Left lobe of liver (tissue), 2 donors: Measurements from ENCODE around the gene TGFB1. TPM values are rescaled to one million over a fixed set of nuclear protein-coding genes. Genes with fewer than 3 reads are reported as not detected.
A peak's percentile ranks its signal among the peaks of the same experiment; 100 is the strongest.
"Not testable (repeated sequence)": the region's sequence is repeated elsewhere in the genome, so short reads cannot be mapped to it uniquely, and the experiment has no call there.

Source experiments
- ATAC-seq: fragments of 200-7000 bp; cut with Tn5 transposase; one replicate; pipeline ENCODE4 v1.9.1; 2020; ENCODE audit warnings: mild to moderate bottlenecking, moderate library complexity
- DNase-seq: peaks from one replicate; pipeline ENCODE4 v3.0.0-alpha.2; 2020; ENCODE audit warnings: low spot score
- total RNA-seq: library from RNA; stranded (reverse); gene quantifications from one replicate; pipeline ENCODE4 v1.2.1, GENCODE V29; 2021
- donor health status: DM: no; HTN: no; CAD: no; lungs with moderate emphysema.
- donor health status: DM: no; HTN: yes; CAD: no.

The TGFB1 gene
- 7.9 TPM for total RNA-seq

- DNase-seq: peak; percentile 78
Measured at GRCh38 chr19:41353466-41354342, at the start of gene TGFB1. TSS of gene TGFB1 (minus strand) at chr19:41353922. CDS start at chr19:41353044, 878 bp downstream.

DNA sequence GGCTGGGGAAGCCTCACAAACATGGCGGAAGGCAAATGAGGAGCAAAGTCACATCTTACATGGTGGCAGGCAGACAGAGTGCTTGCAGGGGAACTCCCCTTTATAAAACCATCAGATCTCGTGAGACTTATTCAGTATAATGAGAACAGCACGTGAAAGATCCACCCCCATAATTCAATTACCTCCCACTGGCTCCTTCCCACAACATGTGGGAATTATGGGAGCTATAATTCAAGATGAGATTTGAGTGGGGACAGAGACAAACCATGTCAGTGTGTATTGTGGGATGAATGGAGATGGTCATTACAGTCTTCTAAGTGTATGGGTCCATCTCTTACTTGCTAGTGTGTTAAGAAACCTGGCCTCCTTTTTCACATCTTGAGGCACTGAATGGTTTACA lies 48.3 kb upstream of the TGFB1 start:
- no peak for ATAC-seq
- DNase-seq: no peak

More at GRCh38 chr19:41353466-41354342, at the start of gene TGFB1:
- peak; percentile 78 for ATAC-seq

GRCh38 chr19:41401483-41401882 lies 47.8 kb upstream of the TGFB1 start:
- ATAC-seq: no peak
- no peak for DNase-seq

- no peak for DNase-seq
Measured at GRCh38 chr19:41399525-41399924, 45.8 kb upstream of the TGFB1 start.

DNA sequence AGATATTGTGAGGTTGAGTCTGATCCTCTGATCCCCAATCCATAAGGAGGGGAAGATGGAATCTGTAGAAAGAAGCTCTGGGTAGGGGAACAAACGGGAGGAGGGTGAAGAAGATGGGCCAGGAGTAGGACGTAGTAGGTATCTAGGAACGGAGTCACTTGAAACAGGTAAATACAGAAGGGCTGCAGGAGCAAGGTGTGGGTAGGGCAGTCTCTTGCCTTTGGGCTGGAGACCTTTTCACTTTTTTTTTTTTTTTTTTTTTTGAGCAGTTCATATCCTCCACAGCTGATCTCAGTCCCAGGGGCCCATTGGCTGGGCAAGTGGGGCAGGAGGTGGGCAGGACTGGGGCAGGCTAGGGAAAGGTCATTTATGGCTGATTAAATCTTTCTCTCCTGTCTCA lies 45.4 kb upstream of the TGFB1 start:
- DNase-seq: no peak
- no peak for ATAC-seq

More at GRCh38 chr19:41399525-41399924, 45.8 kb upstream of the TGFB1 start:
- ATAC-seq: no peak

GRCh38 chr19:41398598-41398997 lies 44.9 kb upstream of the TGFB1 start:
- no peak for ATAC-seq
- no peak for DNase-seq

DNA sequence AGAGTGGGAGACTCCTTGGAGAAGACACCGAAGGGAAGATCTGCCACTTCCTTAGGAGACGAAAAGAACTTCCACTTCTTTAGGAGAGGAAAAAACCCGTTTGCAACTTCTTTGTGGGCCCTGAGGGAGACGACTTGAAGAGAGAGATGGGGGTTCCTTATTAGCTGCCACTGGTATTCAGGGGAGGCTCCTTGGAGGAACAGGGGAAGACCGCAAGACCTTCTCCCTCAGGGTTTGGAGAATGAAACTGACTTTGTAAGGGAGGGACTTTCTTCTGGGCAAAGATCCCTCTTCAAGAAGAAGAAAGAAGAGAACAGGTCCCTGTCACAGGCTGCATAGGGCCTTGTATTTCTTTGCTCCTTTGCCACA lies 44.3 kb upstream of the TGFB1 start:
- ATAC-seq (no peak), DNase-seq (no peak)

- ATAC-seq (peak; percentile 96), DNase-seq (peak; percentile 100)
Measured at GRCh38 chr19:41397086-41398049, 43.6 kb upstream of the TGFB1 start, which contains the start of the genes BCKDHA and EXOSC5. TSS of gene BCKDHA (plus strand) at chr19:41397818. CDS start at chr19:41397828, 10 bp downstream. TSS of gene EXOSC5 (minus strand) at chr19:41397359. CDS start at chr19:41397328, 31 bp downstream.

- DNase-seq (no peak), ATAC-seq (no peak)
Measured at GRCh38 chr19:41395355-41395754, 41.6 kb upstream of the TGFB1 start.

- no peak for DNase-seq
- ATAC-seq: no peak
Measured at GRCh38 chr19:41392775-41393174, 39.1 kb upstream of the TGFB1 start.

- DNase-seq: no peak
- no peak for ATAC-seq
Measured at GRCh38 chr19:41391618-41392017, 37.9 kb upstream of the TGFB1 start.

- DNase-seq (no peak), ATAC-seq (no peak)
Measured at GRCh38 chr19:41386442-41386841, 32.7 kb upstream of the TGFB1 start.

- ATAC-seq (no peak), DNase-seq (no peak)
Measured at GRCh38 chr19:41384351-41384750, 30.6 kb upstream of the TGFB1 start.

DNA sequence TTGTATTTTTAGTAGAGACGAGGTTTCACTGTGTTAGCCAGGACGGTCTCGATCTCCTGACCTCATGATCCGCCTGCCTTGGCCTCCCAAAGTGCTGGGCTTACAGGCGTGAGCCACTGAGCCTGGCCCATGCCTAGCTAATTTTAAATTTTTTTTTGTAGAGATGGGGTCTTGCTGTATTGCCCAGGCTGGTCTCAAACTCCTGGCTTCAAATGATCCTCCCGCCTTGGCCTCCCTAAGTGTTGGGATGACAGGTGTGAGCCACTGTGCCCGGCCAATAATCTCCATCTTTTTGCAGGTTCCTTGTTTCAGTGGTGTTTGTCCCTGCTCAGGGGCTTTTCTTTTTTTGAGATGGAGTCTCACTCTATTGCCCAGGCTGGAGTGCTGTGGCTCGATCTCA lies 27.8 kb upstream of the TGFB1 start:
- not testable (repeated sequence) for DNase-seq, ATAC-seq

GRCh38 chr19:41377977-41378709 lies 24.4 kb upstream of the TGFB1 start:
- DNase-seq (no peak), ATAC-seq (no peak)

DNA sequence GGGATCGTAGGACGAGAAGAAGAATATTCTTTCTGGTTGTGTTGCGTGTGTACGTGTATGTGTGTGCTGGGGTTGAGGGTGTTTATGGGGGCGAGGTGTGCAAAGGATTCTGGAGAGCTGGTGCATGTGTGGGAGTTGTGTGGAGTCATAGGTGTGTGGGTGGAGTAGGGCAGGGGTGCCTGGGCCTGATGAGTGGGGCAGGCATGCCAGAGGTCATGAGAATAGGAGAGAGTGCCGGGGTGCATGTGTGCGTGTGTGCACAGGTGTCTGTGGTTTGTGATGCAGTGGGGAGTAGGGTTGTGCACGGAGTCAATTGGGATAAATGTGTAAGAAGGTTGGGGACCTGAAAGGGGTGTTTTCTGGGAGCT lies 23.3 kb upstream of the TGFB1 start:
- DNase-seq: no peak
- peak; percentile 26 for ATAC-seq

DNA sequence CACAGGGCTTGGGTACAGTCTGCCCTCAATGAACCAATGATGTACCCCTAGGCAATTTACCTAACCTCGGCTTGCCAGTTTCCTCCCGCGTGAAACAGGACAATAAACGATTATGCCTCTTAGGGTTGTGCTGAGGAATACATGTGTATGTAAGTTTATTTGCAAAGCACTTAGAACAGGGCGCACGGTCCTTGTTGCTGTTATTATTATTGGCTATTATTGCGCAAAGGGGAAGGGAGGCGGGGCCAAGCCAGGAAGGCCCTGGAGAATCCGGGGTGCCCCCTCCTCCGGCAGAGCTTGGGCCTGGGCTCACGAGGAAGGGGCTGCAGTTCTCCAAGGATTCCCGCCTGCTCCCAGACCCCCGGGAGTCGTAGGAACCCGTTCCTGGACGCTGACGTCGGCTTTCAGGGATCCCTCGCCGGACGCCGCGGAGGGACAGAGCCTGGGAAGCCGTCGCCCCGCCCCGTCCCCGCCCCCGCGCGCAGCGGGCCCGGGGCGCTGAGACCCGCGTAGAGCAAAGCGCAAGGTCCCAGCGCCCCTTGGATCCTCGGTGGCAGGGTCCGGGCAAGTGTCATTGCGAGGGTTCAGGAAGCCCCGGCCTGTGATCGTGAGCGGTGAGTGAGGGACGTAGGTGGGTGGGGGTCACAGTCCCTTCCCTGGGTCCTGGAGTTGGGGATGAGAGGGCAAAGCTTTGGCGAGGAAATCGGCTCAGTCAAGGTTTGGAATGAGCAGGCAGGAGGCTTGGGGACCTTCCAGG lies 22.7 kb upstream of the TGFB1 start, which contains the start of gene TMEM91:
TMEM91 (plus strand) TSS at position 293 of the 757 bp plus-strand sequence. CDS start 1,777 bp downstream, outside the sequence.
- DNase-seq (no peak), ATAC-seq (peak; percentile 69)

GRCh38 chr19:41373993-41374392 lies 20.3 kb upstream of the TGFB1 start:
- DNase-seq (no peak), ATAC-seq (peak; percentile 37)

GRCh38 chr19:41372501-41372900 lies 18.8 kb upstream of the TGFB1 start:
- ATAC-seq: no peak
- no peak for DNase-seq

GRCh38 chr19:41371541-41371940 lies 17.8 kb upstream of the TGFB1 start:
- ATAC-seq: no peak

More at GRCh38 chr19:41371541-41371940, 17.8 kb upstream of the TGFB1 start:
- DNase-seq: no peak
